ENCODE data around the gene SH3GL1. TPM values are rescaled to one million over a fixed set of nuclear protein-coding genes. Genes with fewer than 3 reads are reported as not detected.

SH3GL1 gene
- polyA plus RNA-seq, 1 of the 3 experiments (the other 2 are of a cell fraction) = 82.8 TPM

- H4K20me1 ChIP-seq (ENCODE audit: insufficient read depth) = peaks cover 43% of the 10 kb centered on the region
- H3K4me3 ChIP-seq (ENCODE audit: low read depth in 2 of 2, low read length in 1 of 2) = peak overlapping the region; percentile 70 to 82
- peaks cover 10% of the 10 kb centered on the region for H3F3A ChIP-seq (replicated peaks; ENCODE audit: insufficient read depth)
- H3K9me3 ChIP-seq = no peaks in the 10 kb centered on the region
- ChIA-PET CTCF (interaction anchor here (0.6 to 2.1 kb wide), 36 partner anchors 9 to 157 kb away, joined by 3 to 31 read pairs (median 4); no protein-coding TSS in a partner anchor), POLR2A (interaction anchor here (1.4 kb wide), 1 partner anchor 57 kb away, joined by 6 read pairs; the partner anchor contains the start of gene MPND)
- H3K4me1 ChIP-seq (ENCODE audit: control insufficient read depth in 1 of 2, insufficient read depth in 2 of 2, low read depth in 1 of 2, low read length in 1 of 2) = peaks cover 11 to 14% of the 10 kb centered on the region in 2 experiments; a peak in 3 of 4 replicates
- WGBS (ENCODE audit: low lambda C conversion rate) = 2% methylated on average over 10 of the region's 12 CpGs
- peak overlapping the region; percentile 79 for H3K4me2 ChIP-seq
- no peak overlapping the region for H2AFZ ChIP-seq (ENCODE audit: low read depth)
- peak overlapping the region; percentile 68 to 79 for H3K27ac ChIP-seq (ENCODE audit: low read depth in 2 of 2, low read length in 1 of 2)
- H3K27me3 ChIP-seq (ENCODE audit: insufficient read depth) = no peaks in the 10 kb centered on the region
- no peak for DNase-seq
- H3K9me2 ChIP-seq = no peaks in the 10 kb centered on the region
- peaks cover 5 to 16% of the 10 kb centered on the region in 2 experiments for H3K36me3 ChIP-seq (replicated peaks in 1 of 2; ENCODE audit: control insufficient read depth in 1 of 2, insufficient read depth in 2 of 2, low read length in 1 of 2)
- H3K9ac ChIP-seq = peak overlapping the region; percentile 96
- peaks cover 77% of the 10 kb centered on the region for H3K79me2 ChIP-seq (ENCODE audit: insufficient read depth)
- TF ChIP-seq GABPA (IDR thresholded peaks at IDR 0.05; ENCODE audit: low read depth) = no peak
- peak; percentile 19 for TF ChIP-seq CHD2 (IDR thresholded peaks at IDR 0.05; ENCODE audit: low read length, partially characterized antibody)
Observed at GRCh38 chr19:4399812-4400134, 574 bp downstream of the SH3GL1 start.

GRCh38 chr19:4396949-4397783 is 3.2 kb downstream of the SH3GL1 start:
- Histone ChIP-seq H3K4me1 (ENCODE audit: control insufficient read depth in 1 of 2, insufficient read depth in 2 of 2, low read depth in 1 of 2, low read length in 1 of 2) (peaks cover 6 to 7% of the 10 kb centered on the region in 2 experiments; a peak in 3 of 4 replicates), H3K36me3 (replicated peaks in 1 of 2; ENCODE audit: control insufficient read depth in 1 of 2, insufficient read depth in 2 of 2, low read length in 1 of 2) (peaks cover 5 to 16% of the 10 kb centered on the region in 2 experiments), H3K27me3 (ENCODE audit: insufficient read depth) (no peaks in the 10 kb centered on the region), H3K79me2 (ENCODE audit: insufficient read depth) (peaks cover 81% of the 10 kb centered on the region), H3K4me2 (0 out of 2 replicates have a peak overlapping the region, but pooled peaks have one; percentile 19), H3K9me3 (no peaks in the 10 kb centered on the region), H3K9me2 (no peaks in the 10 kb centered on the region), H3K27ac (ENCODE audit: low read depth in 2 of 2, low read length in 1 of 2) (no peak overlapping the region), H3K4me3 (ENCODE audit: low read depth in 2 of 2, low read length in 1 of 2) (no peak overlapping the region), H2AFZ (ENCODE audit: low read depth) (no peak overlapping the region), H3K9ac (no peak overlapping the region), H3F3A (replicated peaks; ENCODE audit: insufficient read depth) (peaks cover 10% of the 10 kb centered on the region), H4K20me1 (ENCODE audit: insufficient read depth) (peaks cover 67% of the 10 kb centered on the region)
- POLR2A ChIA-PET = no interaction called here
- TF ChIP-seq RXRA (IDR thresholded peaks at IDR 0.05; ENCODE audit: borderline replicate concordance, low read depth) = no peak
- no peak for TF ChIP-seq CHD2 (IDR thresholded peaks at IDR 0.05; ENCODE audit: low read length, partially characterized antibody)
- no peak for TF ChIP-seq POLR2AphosphoS5 (IDR thresholded peaks at IDR 0.05; ENCODE audit: low read depth, low read length)
- no peak for TF ChIP-seq MEF2A (IDR thresholded peaks at IDR 0.05; ENCODE audit: borderline replicate concordance, low read depth)
- no peak for TF ChIP-seq TEAD4 (IDR thresholded peaks at IDR 0.05; ENCODE audit: borderline replicate concordance, insufficient read depth)
- TF ChIP-seq, protein P1, sequence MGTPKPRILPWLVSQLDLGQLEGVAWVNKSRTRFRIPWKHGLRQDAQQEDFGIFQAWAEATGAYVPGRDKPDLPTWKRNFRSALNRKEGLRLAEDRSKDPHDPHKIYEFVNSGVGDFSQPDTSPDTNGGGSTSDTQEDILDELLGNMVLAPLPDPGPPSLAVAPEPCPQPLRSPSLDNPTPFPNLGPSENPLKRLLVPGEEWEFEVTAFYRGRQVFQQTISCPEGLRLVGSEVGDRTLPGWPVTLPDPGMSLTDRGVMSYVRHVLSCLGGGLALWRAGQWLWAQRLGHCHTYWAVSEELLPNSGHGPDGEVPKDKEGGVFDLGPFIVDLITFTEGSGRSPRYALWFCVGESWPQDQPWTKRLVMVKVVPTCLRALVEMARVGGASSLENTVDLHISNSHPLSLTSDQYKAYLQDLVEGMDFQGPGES (IDR thresholded peaks at IDR 0.05; ENCODE audit: low read depth, low read length) = no peak
- no peak for TF ChIP-seq GABPA (IDR thresholded peaks at IDR 0.05; ENCODE audit: low read depth)
- no peak for TF ChIP-seq FOSL2 (IDR thresholded peaks at IDR 0.05; ENCODE audit: borderline replicate concordance, low read depth)
- TF ChIP-seq USF2 (IDR thresholded peaks at IDR 0.05; ENCODE audit: borderline replicate concordance, low read depth, low read length) = no peak
- TF ChIP-seq, protein P2, sequence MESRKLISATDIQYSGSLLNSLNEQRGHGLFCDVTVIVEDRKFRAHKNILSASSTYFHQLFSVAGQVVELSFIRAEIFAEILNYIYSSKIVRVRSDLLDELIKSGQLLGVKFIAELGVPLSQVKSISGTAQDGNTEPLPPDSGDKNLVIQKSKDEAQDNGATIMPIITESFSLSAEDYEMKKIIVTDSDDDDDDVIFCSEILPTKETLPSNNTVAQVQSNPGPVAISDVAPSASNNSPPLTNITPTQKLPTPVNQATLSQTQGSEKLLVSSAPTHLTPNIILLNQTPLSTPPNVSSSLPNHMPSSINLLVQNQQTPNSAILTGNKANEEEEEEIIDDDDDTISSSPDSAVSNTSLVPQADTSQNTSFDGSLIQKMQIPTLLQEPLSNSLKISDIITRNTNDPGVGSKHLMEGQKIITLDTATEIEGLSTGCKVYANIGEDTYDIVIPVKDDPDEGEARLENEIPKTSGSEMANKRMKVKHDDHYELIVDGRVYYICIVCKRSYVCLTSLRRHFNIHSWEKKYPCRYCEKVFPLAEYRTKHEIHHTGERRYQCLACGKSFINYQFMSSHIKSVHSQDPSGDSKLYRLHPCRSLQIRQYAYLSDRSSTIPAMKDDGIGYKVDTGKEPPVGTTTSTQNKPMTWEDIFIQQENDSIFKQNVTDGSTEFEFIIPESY (IDR thresholded peaks at IDR 0.05; ENCODE audit: borderline replicate concordance, low read depth) = no peak
- no peak for DNase-seq
- CTCF ChIA-PET = no interaction called here
- WGBS (ENCODE audit: low lambda C conversion rate) = 85% methylated on average over 13 of the region's 15 CpGs
